GM12891 (cell line): Measurements from ENCODE around the gene RIPOR3.

Source experiments
- PAX5 ChIP-seq: IDR thresholded peaks from 2 replicates; pipeline ENCODE4 v1.6.1; 2011; ENCODE audit warnings: low read length, moderate library complexity, mild to moderate bottlenecking; ENCODE audit not compliant: insufficient read depth, severe bottlenecking
- POLR2A ChIP-seq: IDR thresholded peaks from 2 replicates; pipeline ENCODE4 v1.6.1; 2011; ENCODE audit warnings: low read depth, low read length, control low read depth
- TAF1 ChIP-seq: IDR thresholded peaks from 2 replicates; pipeline ENCODE4 v1.6.1; 2011; ENCODE audit warnings: low read depth, low read length, control low read depth

DNA sequence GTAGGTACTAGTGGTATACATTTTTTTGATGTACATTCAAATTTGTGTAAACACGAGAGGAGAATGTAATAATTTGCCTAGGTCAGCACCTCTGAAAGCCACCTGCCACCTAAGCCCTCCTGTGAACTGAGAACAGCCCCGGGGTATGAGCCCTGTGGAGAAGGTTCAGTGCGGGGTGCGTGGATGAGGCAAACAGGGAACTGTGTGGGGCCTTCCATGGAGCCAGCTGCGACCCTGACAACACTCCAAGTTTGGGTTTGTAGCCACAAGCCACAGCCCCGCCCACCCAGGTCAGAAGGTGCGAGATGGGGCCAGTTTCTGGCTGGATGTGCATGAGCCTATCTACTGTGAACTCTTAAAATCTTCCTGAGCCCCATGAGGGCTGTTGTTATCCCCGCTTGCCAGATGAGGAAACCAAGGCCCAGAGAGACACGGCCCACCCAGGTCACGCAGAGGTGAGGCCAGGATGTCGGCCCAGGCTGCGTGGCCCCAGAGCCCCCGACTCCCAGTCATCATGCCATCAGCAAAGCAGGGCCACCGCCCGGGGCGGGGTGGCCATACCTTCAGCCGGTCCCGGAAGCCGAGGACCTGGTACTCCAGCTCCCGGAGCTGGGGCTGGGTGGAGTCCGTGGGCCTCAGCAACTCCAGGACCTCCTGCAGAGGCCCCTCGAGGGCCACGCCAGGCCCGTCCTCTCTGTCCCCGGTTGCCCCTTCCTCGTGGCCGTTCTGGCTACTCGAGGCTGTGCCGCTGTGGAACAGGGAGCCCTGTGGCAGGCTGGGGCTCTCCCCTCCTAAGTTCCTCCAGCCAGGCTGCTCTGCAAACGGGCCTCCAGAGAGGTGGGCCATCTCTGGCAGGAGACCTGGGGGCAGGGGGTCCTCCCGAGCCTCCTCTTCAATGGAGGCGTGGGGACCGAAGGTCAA, 89.6 kb downstream of the RIPOR3 start:
- TF ChIP-seq PAX5: no peak
- TF ChIP-seq POLR2A: no peak
- no peak for TF ChIP-seq TAF1
